K562 treated with DMSO at 1 percent for 4 hours (cell line): ENCODE data around the gene TRMT2A. TPM values are rescaled to one million over a fixed set of nuclear protein-coding genes. Genes with fewer than 3 reads are reported as not detected.

Experiments
- total RNA-seq: library from RNA; unstranded; fragments of 300-600 nt; gene quantifications from 2 replicates; pipeline ENCODE4 v1.2.3, GENCODE V29; 2022; ENCODE audit not compliant: insufficient read depth

TRMT2A gene, protein sequence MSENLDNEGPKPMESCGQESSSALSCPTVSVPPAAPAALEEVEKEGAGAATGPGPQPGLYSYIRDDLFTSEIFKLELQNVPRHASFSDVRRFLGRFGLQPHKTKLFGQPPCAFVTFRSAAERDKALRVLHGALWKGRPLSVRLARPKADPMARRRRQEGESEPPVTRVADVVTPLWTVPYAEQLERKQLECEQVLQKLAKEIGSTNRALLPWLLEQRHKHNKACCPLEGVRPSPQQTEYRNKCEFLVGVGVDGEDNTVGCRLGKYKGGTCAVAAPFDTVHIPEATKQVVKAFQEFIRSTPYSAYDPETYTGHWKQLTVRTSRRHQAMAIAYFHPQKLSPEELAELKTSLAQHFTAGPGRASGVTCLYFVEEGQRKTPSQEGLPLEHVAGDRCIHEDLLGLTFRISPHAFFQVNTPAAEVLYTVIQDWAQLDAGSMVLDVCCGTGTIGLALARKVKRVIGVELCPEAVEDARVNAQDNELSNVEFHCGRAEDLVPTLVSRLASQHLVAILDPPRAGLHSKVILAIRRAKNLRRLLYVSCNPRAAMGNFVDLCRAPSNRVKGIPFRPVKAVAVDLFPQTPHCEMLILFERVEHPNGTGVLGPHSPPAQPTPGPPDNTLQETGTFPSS
- 114 and 118 TPM in 2 replicates for total RNA-seq

DNA sequence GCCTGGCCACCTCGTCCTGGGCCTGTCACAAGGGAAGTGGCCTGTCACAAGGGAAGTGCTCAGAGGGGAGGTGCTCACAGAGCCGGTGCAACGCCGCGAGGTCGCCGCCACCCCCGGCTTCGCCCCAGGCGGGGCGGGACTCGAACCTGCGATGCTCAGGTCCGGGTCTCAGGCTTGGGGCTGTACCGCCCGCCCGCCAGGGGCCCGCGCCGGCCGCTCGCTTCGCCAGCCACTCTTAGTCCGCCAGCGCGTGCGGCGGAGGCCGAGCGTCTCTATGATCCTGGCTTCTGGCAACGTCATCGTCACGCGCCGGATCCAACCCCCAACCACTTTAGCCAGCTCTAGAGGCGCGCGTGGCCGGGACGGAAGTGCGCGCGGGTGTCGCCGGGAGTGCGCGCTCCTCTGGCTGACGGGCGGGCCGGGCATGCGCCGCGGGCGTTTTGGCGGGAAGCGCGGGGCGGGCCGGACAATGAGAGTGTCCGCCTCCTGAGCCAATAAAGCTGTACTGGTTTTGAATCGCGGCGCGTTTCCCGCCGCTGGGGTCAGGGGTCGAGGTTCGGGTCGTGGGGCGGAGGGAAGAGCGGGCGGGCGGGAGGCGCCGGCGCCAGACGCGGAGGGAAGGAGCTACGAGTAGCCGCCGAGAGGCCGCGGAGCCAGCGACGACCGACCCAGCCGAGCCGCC is at the start of gene TRMT2A:
TRMT2A (minus strand) TSS at position 276 of the 682 bp plus-strand sequence. CDS start 320 bp downstream, outside the sequence.

DNA sequence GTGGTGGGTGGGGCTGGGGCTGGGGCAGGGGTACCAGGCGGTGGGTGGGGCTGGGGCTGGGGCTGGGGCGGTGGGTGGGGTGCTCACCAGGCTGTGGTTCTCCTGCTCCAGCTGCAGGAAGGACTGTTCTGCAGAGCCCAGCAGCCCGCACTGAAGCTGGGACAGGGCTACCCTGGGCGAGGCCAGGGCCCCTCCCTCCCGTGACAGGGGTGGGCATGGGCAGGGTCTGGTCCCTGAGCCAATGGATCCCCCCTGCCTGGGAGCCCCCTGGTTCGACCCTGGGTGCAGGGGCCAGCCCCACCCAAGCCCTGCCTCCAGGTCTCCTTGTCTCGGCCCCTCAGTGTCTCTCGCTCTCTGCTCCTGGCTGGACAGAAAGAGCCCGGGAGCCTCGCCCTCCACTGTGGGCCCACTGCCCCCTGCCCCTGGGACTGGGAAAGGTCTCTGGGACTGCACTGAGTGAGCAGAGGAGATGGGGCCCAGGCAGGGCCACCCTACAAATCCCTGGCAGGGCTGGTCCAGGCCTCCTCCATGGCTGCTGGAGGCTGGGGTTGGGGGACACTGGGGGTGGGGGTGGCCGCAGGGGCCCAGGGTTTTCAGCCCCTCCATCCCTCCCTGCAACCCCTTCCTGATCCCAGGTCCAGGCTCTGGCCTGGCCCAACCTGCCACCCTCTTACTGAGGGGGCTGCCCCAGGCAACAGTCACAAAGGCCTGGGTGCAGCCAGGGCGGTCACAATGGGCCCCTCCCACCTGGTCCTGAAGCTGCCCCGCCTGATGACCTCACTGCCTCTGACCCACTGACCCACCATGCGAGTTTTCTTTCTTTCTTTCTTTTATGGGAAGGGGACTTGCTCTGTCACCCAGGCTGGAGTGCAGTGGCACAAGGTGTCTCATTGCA is 33.6 kb upstream of the TRMT2A start, which contains the start of gene CCDC188:
CCDC188 (minus strand) TSS at position 675 of the 895 bp plus-strand sequence; CDS start at position 606, 69 bp downstream.

DNA sequence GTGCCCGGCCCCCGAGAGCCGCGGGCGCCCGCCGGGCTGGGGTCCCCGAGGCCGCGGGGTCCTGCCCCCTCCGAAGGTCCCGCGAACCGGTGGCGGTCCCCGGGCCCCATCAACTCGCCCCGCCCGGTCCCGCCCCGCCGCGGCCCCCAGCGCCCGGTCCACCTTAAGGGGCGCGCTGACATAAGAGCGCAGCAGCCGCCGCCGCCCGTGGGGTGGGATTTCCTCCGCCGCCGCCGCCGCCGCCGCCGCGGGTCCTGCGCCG is 14.5 kb upstream of the TRMT2A start, which contains the start of gene ZDHHC8:
ZDHHC8 (plus strand) TSS at position 208 of the 262 bp plus-strand sequence. CDS start 144 bp downstream, outside the sequence.

DNA sequence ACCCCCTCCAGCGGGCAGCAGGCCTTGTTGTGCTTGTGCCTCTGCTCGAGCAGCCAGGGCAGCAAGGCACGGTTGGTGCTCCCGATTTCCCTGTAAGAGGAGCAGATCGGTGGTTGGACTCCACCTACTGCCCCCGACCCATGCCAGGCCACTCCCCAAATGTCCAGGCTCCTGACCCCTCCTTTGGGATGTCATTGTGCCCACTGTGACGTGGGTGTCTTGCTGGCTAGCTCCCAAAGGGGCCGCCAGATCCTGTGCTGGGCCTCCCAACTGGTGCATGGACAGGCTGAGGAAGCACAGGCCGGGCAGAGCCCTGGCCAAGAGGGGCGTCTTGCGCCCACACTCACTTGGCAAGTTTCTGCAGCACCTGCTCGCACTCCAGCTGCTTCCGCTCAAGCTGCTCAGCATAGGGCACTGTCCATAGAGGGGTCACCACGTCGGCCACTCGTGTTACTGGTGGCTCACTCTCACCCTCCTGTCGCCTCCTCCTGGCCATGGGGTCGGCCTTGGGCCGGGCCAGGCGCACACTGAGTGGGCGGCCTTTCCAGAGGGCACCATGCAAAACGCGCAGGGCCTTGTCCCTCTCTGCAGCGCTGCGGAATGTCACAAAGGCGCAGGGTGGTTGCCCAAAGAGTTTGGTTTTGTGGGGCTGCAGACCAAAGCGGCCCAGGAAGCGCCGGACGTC is 1.2 kb downstream of the TRMT2A start, which contains the start of gene RANBP1:
RANBP1 (plus strand) TSS at position 414 of the 685 bp plus-strand sequence; CDS start at position 495, 81 bp downstream.

DNA sequence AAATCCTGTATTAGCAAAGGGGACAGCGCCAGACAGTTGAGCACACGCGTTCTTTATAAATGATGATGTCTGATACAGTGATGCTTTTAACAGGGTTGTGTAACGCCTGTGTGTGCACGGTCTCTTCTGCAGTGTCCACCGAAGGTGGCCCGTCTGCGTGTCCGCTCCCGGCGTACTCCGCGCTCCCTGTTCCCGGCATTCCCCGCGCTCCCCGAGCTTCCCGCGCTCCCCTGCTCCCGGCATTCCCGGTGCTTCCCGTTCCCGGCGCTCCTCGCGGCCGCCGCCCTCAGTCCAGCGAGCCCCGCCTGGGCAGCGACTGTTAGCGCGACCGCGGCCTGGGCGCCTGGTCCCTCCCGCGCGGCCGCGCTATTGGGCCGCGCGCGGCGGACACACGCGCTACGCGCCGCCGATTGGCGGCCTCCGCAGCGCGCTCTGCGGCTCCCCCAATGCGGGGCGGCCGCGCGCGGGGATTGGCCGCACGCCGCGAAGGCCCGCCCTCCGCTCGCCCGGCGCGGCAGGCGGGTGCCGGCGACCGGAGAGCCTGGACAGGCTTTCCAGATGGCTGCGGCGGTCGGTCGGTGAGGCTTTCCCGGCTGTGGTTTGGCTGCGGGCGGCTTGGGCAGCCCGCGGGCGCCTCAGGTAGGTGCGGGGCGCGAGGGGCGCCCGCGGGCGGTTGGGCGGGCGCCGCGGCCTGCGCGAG is 37.1 kb downstream of the TRMT2A start, which contains the start of gene DGCR8:
DGCR8 (plus strand) TSS at position 497 of the 700 bp plus-strand sequence. CDS start 5,723 bp downstream, outside the sequence.

Other genes starting within 250 kb of the TRMT2A start
- gene COMT, start 175.5 kb downstream of the TRMT2A start, total RNA-seq: 831 and 834 TPM in 2 replicates
- gene TXNRD2, start 175.4 kb downstream of the TRMT2A start, total RNA-seq: 97.7 and 112 TPM in 2 replicates
- 44.8 and 45.2 TPM in 2 replicates for gene ARVCF, start 100.4 kb downstream of the TRMT2A start, total RNA-seq
- 72.3 and 75.4 TPM in 2 replicates for gene TANGO2, start 96.1 kb downstream of the TRMT2A start, total RNA-seq
- 35.6 and 46.6 TPM in 2 replicates for gene DGCR8, start 37.0 kb downstream of the TRMT2A start, total RNA-seq
- gene RANBP1, start 1.1 kb downstream of the TRMT2A start, total RNA-seq: 836 and 933 TPM in 2 replicates
- 20.4 and 33.5 TPM in 2 replicates for gene ZDHHC8, start 14.6 kb upstream of the TRMT2A start, total RNA-seq
- not detected in 2 replicates for gene CCDC188, start 33.8 kb upstream of the TRMT2A start, total RNA-seq
- 9.8 and 10.7 TPM in 2 replicates for gene RTN4R, start 151.1 kb upstream of the TRMT2A start, total RNA-seq
- 200 and 270 TPM in 2 replicates for gene DGCR6L, start 202.8 kb upstream of the TRMT2A start, total RNA-seq